ENCODE measurements around the gene CDC25B. TPM values are rescaled to one million over a fixed set of nuclear protein-coding genes. Genes with fewer than 3 reads are reported as not detected.
A peak's percentile ranks its signal among the peaks of the same experiment; 100 is the strongest.

Gene CDC25B
- total RNA-seq, 1 experiment from 2014 or later: 66.7 TPM

DNA sequence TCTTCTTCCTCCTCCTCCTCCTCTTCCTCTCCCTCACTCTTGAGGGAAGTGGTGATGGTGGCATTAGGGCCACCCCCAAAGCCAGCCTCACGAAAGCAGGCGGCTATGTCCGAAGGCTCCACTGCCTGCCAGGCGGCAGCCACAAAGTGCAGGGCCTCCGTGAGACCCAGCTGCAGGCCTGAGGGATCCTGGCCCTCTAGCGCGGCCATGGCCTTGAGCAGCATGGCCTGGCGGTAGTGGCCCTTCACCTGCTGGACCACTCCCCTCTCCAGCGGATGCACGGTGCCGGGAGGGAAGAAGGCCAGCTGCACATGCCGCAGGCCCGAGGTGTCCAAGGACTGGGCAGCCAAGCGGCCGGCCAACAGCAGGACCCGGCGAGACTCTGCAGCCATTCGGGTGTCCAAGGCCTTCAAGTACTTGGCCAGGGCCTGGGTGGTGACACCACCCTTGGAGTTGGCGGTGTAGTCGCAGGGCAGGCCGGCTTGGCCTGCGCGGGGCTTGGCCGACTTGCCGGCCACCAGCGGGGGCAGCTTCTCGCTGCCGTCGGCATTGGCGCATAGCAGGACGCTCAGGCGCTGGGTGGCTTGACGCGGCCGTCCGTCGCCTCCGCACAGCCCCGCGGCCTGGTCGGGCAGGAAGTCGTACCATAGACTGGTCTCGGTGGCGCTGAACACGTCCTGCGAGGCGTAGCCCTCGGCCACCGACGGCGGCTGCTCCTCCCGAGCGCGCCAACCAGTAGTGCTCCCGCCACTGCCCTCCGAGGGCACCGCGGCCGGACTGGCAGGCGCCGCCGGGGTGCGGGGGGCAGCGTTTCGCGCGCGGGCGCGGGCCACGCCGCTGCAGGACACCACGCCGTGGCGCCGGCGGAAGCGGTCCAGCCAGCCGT lies 10.6 kb upstream of the CDC25B start:
- Histone ChIP-seq H3K36me3 (ENCODE audit: control insufficient read depth, insufficient read depth, low read length) (no peaks in the 10 kb centered on the region), H3K4me1 (peaks cover 29% of the 10 kb centered on the region), H3K27me3 (replicated peaks; ENCODE audit: control insufficient read depth, insufficient read depth, low read length) (no peaks in the 10 kb centered on the region), H3K9me3 (no peaks in the 10 kb centered on the region), H3K4me3 (ENCODE audit: low read depth, low read length) (peak overlapping the region; percentile 89)
- Mint-ChIP-seq H3K4me3 (ENCODE audit: unreplicated experiment) (peak overlapping the region; percentile 74), H3K36me3 (ENCODE audit: insufficient read depth, unreplicated experiment) (peaks cover 14% of the 10 kb centered on the region), H3K9me3 (ENCODE audit: unreplicated experiment) (no peaks in the 10 kb centered on the region), H3K27me3 (ENCODE audit: insufficient read depth, unreplicated experiment) (peaks cover 3% of the 10 kb centered on the region), H3K4me1 (ENCODE audit: low read depth, unreplicated experiment) (peaks cover 7% of the 10 kb centered on the region), H3K27ac (ENCODE audit: unreplicated experiment) (no peak overlapping the region)
- no TSS peak for BruUV-seq (replicated peaks)
- intact Hi-C loops (cut with micrococcal nuclease; ENCODE audit: unreplicated experiment): loop anchor here (1.0 to 5.0 kb wide), 2 partner anchors 35 to 72 kb away; partner anchors contain the start of gene AP5S1
- CTCF ChIA-PET: interaction anchor here (1.1 to 2.5 kb wide), 4 partner anchors 17 to 287 kb away, joined by 3 to 27 read pairs (median 12); partner anchors contain the start of genes ADISSP and AP5S1
- DNase-seq: no peak
- TF ChIP-seq, protein P1, sequence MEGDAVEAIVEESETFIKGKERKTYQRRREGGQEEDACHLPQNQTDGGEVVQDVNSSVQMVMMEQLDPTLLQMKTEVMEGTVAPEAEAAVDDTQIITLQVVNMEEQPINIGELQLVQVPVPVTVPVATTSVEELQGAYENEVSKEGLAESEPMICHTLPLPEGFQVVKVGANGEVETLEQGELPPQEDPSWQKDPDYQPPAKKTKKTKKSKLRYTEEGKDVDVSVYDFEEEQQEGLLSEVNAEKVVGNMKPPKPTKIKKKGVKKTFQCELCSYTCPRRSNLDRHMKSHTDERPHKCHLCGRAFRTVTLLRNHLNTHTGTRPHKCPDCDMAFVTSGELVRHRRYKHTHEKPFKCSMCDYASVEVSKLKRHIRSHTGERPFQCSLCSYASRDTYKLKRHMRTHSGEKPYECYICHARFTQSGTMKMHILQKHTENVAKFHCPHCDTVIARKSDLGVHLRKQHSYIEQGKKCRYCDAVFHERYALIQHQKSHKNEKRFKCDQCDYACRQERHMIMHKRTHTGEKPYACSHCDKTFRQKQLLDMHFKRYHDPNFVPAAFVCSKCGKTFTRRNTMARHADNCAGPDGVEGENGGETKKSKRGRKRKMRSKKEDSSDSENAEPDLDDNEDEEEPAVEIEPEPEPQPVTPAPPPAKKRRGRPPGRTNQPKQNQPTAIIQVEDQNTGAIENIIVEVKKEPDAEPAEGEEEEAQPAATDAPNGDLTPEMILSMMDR (IDR thresholded peaks at IDR 0.05; ENCODE audit: insufficient read depth in 1 of 2, low read depth in 1 of 2, low read length in 1 of 2, severe bottlenecking in 1 of 2, unreplicated experiment in 1 of 2): no peak
- POLR2A ChIA-PET: interaction anchor here (1.5 to 2.1 kb wide), 3 partner anchors 10 to 35 kb away, joined by 5 to 12 read pairs (median 7); partner anchors contain the start of genes AP5S1 and CDC25B

DNA sequence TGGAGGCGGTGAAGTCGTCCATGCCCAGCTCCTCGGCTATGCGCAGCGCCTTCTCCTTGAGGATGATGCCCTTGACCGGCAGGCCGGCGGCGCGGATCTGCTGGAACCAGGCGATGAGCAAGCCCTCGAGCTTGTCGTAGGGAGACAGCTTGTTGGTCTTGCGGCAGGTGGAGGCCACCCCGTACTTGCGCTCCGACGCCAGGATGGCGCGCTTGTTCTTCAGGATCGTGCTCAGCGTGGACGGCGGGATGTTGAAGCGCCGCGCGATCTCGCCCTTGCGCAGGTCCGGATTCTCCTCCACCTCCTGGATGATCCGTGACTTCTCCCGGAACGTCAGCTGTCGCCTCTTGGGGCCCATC lies 10.0 kb upstream of the CDC25B start:
- no TSS peak for BruUV-seq (replicated peaks)
- no peaks in the 10 kb centered on the region for H3K27me3 ChIP-seq (replicated peaks; ENCODE audit: control insufficient read depth, insufficient read depth, low read length)
- H3K4me3 Mint-ChIP-seq (ENCODE audit: unreplicated experiment): peak overlapping the region; percentile 74
- TF ChIP-seq, protein P1 (IDR thresholded peaks at IDR 0.05; ENCODE audit: insufficient read depth in 1 of 2, low read depth in 1 of 2, low read length in 1 of 2, severe bottlenecking in 1 of 2, unreplicated experiment in 1 of 2): no peak
- H3K4me1 Mint-ChIP-seq (ENCODE audit: low read depth, unreplicated experiment): peaks cover 7% of the 10 kb centered on the region
- CTCF ChIA-PET: interaction anchor here (0.6 to 2.5 kb wide), 10 partner anchors 10 to 286 kb away, joined by 3 to 27 read pairs (median 5); partner anchors contain the start of genes ADISSP, AP5S1, CDC25B and MAVS
- H3K4me3 ChIP-seq (ENCODE audit: low read depth, low read length): peak overlapping the region; percentile 89
- peaks cover 29% of the 10 kb centered on the region for H3K4me1 ChIP-seq
- H3K9me3 Mint-ChIP-seq (ENCODE audit: unreplicated experiment): no peaks in the 10 kb centered on the region
- H3K27ac Mint-ChIP-seq (ENCODE audit: unreplicated experiment): no peak overlapping the region
- H3K36me3 ChIP-seq (ENCODE audit: control insufficient read depth, insufficient read depth, low read length): no peaks in the 10 kb centered on the region
- DNase-seq: peak; percentile 61 to 71
- H3K27me3 Mint-ChIP-seq (ENCODE audit: insufficient read depth, unreplicated experiment): peaks cover 3% of the 10 kb centered on the region
- intact Hi-C loops (cut with micrococcal nuclease; ENCODE audit: unreplicated experiment): loop anchor here (1.0 to 5.0 kb wide), 2 partner anchors 34 to 71 kb away; partner anchors contain the start of gene AP5S1
- H3K36me3 Mint-ChIP-seq (ENCODE audit: insufficient read depth, unreplicated experiment): peaks cover 12% of the 10 kb centered on the region
- no peaks in the 10 kb centered on the region for H3K9me3 ChIP-seq
- POLR2A ChIA-PET: interaction anchor here (0.8 to 2.1 kb wide), 4 partner anchors 10 to 34 kb away, joined by 3 to 12 read pairs (median 6); partner anchors contain the start of genes AP5S1 and CDC25B

DNA sequence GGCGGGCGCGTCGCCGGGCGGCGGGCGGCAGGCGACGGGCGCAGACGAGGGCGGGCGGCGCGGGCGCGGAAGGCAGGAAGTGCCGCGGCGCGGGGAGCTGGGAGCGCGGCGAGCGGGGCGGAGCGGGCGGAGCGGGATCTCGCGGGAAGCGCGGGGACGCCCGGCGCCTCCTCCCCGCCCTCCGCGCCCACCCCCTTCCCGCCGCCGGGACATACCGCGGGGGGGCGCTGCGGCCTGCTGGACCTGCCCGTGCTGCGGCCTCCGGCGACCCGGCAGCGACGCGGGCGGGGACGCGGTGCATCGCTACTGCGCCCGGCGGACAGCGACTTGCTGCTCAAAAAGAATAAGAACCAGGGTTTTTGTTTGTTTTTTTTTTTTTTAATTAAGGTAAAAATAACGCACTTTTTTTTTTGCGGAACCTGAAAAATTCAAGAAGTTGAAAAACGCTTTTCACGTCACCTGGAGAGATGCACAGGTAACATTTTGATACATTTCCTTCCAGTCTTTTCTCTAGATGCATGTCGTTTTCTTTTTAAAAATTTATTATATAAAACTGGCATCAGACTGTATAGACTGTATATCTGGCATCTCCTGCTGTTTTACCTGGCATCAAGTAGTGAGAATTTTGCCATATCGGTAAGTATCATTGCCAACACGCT lies 9.3 kb upstream of the CDC25B start, which contains the start of gene CENPB:
CENPB (minus strand) TSS at position 76 of the 659 bp plus-strand sequence. CDS start 257 bp downstream, outside the sequence.
- H3K4me1 ChIP-seq: peaks cover 29% of the 10 kb centered on the region
- Mint-ChIP-seq H3K27ac (ENCODE audit: unreplicated experiment) (no peak within 1 kb of the TSS), H3K36me3 (ENCODE audit: insufficient read depth, unreplicated experiment) (peaks cover 7% of the 10 kb centered on the region), H3K4me3 (ENCODE audit: unreplicated experiment) (peak within 1 kb of the TSS; percentile 74), H3K9me3 (ENCODE audit: unreplicated experiment) (no peaks in the 10 kb centered on the region), H3K4me1 (ENCODE audit: low read depth, unreplicated experiment) (peaks cover 7% of the 10 kb centered on the region), H3K27me3 (ENCODE audit: insufficient read depth, unreplicated experiment) (peaks cover 3% of the 10 kb centered on the region)
- intact Hi-C loops (cut with micrococcal nuclease; ENCODE audit: unreplicated experiment): loop anchor here (1.0 to 5.0 kb wide), 2 partner anchors 34 to 71 kb away; partner anchors contain the start of gene AP5S1
- TF ChIP-seq, protein P1 (IDR thresholded peaks at IDR 0.05; ENCODE audit: insufficient read depth in 1 of 2, low read depth in 1 of 2, low read length in 1 of 2, severe bottlenecking in 1 of 2, unreplicated experiment in 1 of 2): peak; percentile 66 to 95
- H3K27me3 ChIP-seq (replicated peaks; ENCODE audit: control insufficient read depth, insufficient read depth, low read length): no peaks in the 10 kb centered on the region
- CTCF ChIA-PET: interaction anchor here (0.6 to 2.5 kb wide), 13 partner anchors 9 to 285 kb away, joined by 3 to 27 read pairs (median 4); partner anchors contain the start of genes ADISSP, AP5S1, CDC25B and MAVS
- peak; percentile 86 to 98 for DNase-seq
- no peaks in the 10 kb centered on the region for H3K36me3 ChIP-seq (ENCODE audit: control insufficient read depth, insufficient read depth, low read length)
- no TSS peak for BruUV-seq (replicated peaks)
- H3K9me3 ChIP-seq: no peaks in the 10 kb centered on the region
- POLR2A ChIA-PET: interaction anchor here (0.5 to 2.1 kb wide), 7 partner anchors 9 to 92 kb away, joined by 3 to 12 read pairs (median 5); partner anchors contain the start of genes ADISSP, AP5S1 and CDC25B
- peak within 1 kb of the TSS; percentile 89 for H3K4me3 ChIP-seq (ENCODE audit: low read depth, low read length)

Data from Caco-2 (cell line).